ENCODE data around the gene BEST4. TPM values are rescaled to one million over a fixed set of nuclear protein-coding genes. Genes with fewer than 3 reads are reported as not detected.

The BEST4 gene
- total and polyA plus RNA-seq, 2 of the 8 experiments (the other 6 are each of a cell fraction or from before 2014, with no cell fraction given): 0.76 to 1.4 TPM

GRCh38 chr1:44775078-44775929, 12.7 kb downstream of the BEST4 start, which contains the start of gene RPS8 (continued):
- TF ChIP-seq CHD7 (IDR thresholded peaks at IDR 0.05; ENCODE audit: insufficient replicate concordance, low read length) (no peak), BCL11A (IDR thresholded peaks at IDR 0.05; ENCODE audit: low read depth in 2 of 2, low read length in 2 of 2) (no peak), BRCA1 (IDR thresholded peaks at IDR 0.05; ENCODE audit: low read depth, low read length) (no peak; the same call in 1 of the 2 replicates), POU5F1 (IDR thresholded peaks at IDR 0.05; ENCODE audit: low read depth, low read length) (no peak), ZNF274 (IDR thresholded peaks at IDR 0.05; ENCODE audit: borderline replicate concordance, extremely low read depth, low read length) (no peak), CBX8 (IDR thresholded peaks at IDR 0.05; ENCODE audit: borderline replicate concordance, low read depth, low read length) (no peak), SP1 (IDR thresholded peaks at IDR 0.05; ENCODE audit: low read depth, low read length) (peak; percentile 90), SIN3A (conservative IDR thresholded peaks at IDR 0.05 in 1 of 2, IDR thresholded peaks at IDR 0.05 in 1 of 2; ENCODE audit: low read depth in 1 of 2, low read length in 2 of 2) (peak in 1 of 2 experiments; percentile 91; a peak in 2 of 4 replicates), CBX5 (IDR thresholded peaks at IDR 0.05; ENCODE audit: low read depth, low read length) (no peak)
